ENCODE measurements around the gene PSMD10. TPM values are rescaled to one million over a fixed set of nuclear protein-coding genes. Genes with fewer than 3 reads are reported as not detected.

Gene PSMD10
- 84.7 and 87.4 TPM in 2 replicates for total RNA-seq
- long read RNA-seq, transcript PSMD10-204 (5 exons, 768 nt) = minor isoform, 12 of 217 reads
- long read RNA-seq, transcript PSMD10-201 (5 exons, 1,546 nt) = major isoform, 202 of 217 reads
- long read RNA-seq, partial matches to known transcripts = 0 of 217 reads
- long read RNA-seq, other reads (novel, unspliced or antisense) = 2 of 217 reads

- Mint-ChIP-seq H3K27ac (no peak within 1 kb of the TSS), H3K4me3 (ENCODE audit: low read depth) (no peak within 1 kb of the TSS), H3K27me3 (no peaks in the 10 kb centered on the region), H3K9me3 (ENCODE audit: low read depth) (no peaks in the 10 kb centered on the region), H3K36me3 (ENCODE audit: insufficient read depth) (no peaks in the 10 kb centered on the region), H3K4me1 (ENCODE audit: low read depth) (peaks cover 10% of the 10 kb centered on the region)
- peak; percentile 6 for TF ChIP-seq CTCF (IDR thresholded peaks at IDR 0.05; ENCODE audit: unreplicated experiment)
- DNase-seq (ENCODE audit: low spot score, unreplicated experiment) = peak; percentile 94
Measured at GRCh38 chrX:108091264-108091877, at the start of gene PSMD10, which contains the start of gene ATG4A. Gene PSMD10 (minus strand): TSS chrX:108091542. CDS start chrX:108091520, 22 bp downstream. Gene ATG4A (plus strand): TSS chrX:108091778. CDS start chrX:108091827, 49 bp downstream.

GRCh38 chrX:108138814-108139702 is 47.7 kb upstream of the PSMD10 start:
- H3K27ac Mint-ChIP-seq = no peak overlapping the region
- peak; percentile 48 for TF ChIP-seq CTCF (IDR thresholded peaks at IDR 0.05; ENCODE audit: unreplicated experiment)
- H3K36me3 Mint-ChIP-seq (ENCODE audit: insufficient read depth) = peaks cover 13% of the 10 kb centered on the region
- no peak for DNase-seq (ENCODE audit: low spot score, unreplicated experiment)
- H3K27me3 Mint-ChIP-seq = no peaks in the 10 kb centered on the region
- H3K4me3 Mint-ChIP-seq (ENCODE audit: low read depth) = no peak overlapping the region
- H3K9me3 Mint-ChIP-seq (ENCODE audit: low read depth) = no peaks in the 10 kb centered on the region
- no peaks in the 10 kb centered on the region for H3K4me1 Mint-ChIP-seq (ENCODE audit: low read depth)

- no peak for TF ChIP-seq CTCF (IDR thresholded peaks at IDR 0.05; ENCODE audit: unreplicated experiment)
- H3K9me3 Mint-ChIP-seq (ENCODE audit: low read depth) = no peaks in the 10 kb centered on the region
- H3K4me1 Mint-ChIP-seq (ENCODE audit: low read depth) = no peaks in the 10 kb centered on the region
- H3K27ac Mint-ChIP-seq = no peak overlapping the region
- H3K36me3 Mint-ChIP-seq (ENCODE audit: insufficient read depth) = peaks cover 20% of the 10 kb centered on the region
- H3K27me3 Mint-ChIP-seq = no peaks in the 10 kb centered on the region
- DNase-seq (ENCODE audit: low spot score, unreplicated experiment) = no peak
- no peak overlapping the region for H3K4me3 Mint-ChIP-seq (ENCODE audit: low read depth)
Measured at GRCh38 chrX:108134724-108135123, 43.4 kb upstream of the PSMD10 start.

- TF ChIP-seq CTCF (IDR thresholded peaks at IDR 0.05; ENCODE audit: unreplicated experiment) = no peak
- Mint-ChIP-seq H3K4me3 (ENCODE audit: low read depth) (no peak overlapping the region), H3K36me3 (ENCODE audit: insufficient read depth) (peaks cover 15% of the 10 kb centered on the region), H3K27me3 (no peaks in the 10 kb centered on the region), H3K4me1 (ENCODE audit: low read depth) (no peaks in the 10 kb centered on the region), H3K27ac (no peak overlapping the region), H3K9me3 (ENCODE audit: low read depth) (no peaks in the 10 kb centered on the region)
- no peak for DNase-seq (ENCODE audit: low spot score, unreplicated experiment)
Measured at GRCh38 chrX:108132876-108133275, 41.5 kb upstream of the PSMD10 start.

- no peak overlapping the region for H3K4me3 Mint-ChIP-seq (ENCODE audit: low read depth)
- H3K27ac Mint-ChIP-seq = no peak overlapping the region
- H3K36me3 Mint-ChIP-seq (ENCODE audit: insufficient read depth) = peaks cover 13% of the 10 kb centered on the region
- H3K4me1 Mint-ChIP-seq (ENCODE audit: low read depth) = no peaks in the 10 kb centered on the region
- no peak for DNase-seq (ENCODE audit: low spot score, unreplicated experiment)
- H3K27me3 Mint-ChIP-seq = no peaks in the 10 kb centered on the region
- TF ChIP-seq CTCF (IDR thresholded peaks at IDR 0.05; ENCODE audit: unreplicated experiment) = no peak
- no peaks in the 10 kb centered on the region for H3K9me3 Mint-ChIP-seq (ENCODE audit: low read depth)
Measured at GRCh38 chrX:108132034-108132433, 40.7 kb upstream of the PSMD10 start.

Data from progenitor cell of endocrine pancreas (in vitro differentiated cells).